ENCODE results near the gene WWC1.

The WWC1 gene

GRCh38 chr5:168318240-168318639 lies 26.8 kb downstream of the WWC1 start:
- no peak for TF ChIP-seq CTCF (IDR thresholded peaks at IDR 0.05; ENCODE audit: control extremely low read depth, extremely low read depth, low read depth, missing control alignments)
- ChIA-PET POLR2A (no interaction called here), CTCF (interaction anchor here (1.4 kb wide), 1 partner anchor 49 kb away, joined by 5 read pairs; no protein-coding TSS in a partner anchor)
- DNase-seq (ENCODE audit: extremely low spot score), result no peak

GRCh38 chr5:168319774-168320173 lies 28.3 kb downstream of the WWC1 start:
- no peak for DNase-seq (ENCODE audit: extremely low spot score)
- POLR2A ChIA-PET, result no interaction called here
- no peak for TF ChIP-seq CTCF (IDR thresholded peaks at IDR 0.05; ENCODE audit: control extremely low read depth, extremely low read depth, low read depth, missing control alignments)
- CTCF ChIA-PET, result no interaction called here

- ChIA-PET CTCF (no interaction called here), POLR2A (no interaction called here)
- no peak for DNase-seq (ENCODE audit: extremely low spot score)
- TF ChIP-seq CTCF (IDR thresholded peaks at IDR 0.05; ENCODE audit: control extremely low read depth, extremely low read depth, low read depth, missing control alignments), result no peak
Observed at GRCh38 chr5:168320805-168321204, 29.4 kb downstream of the WWC1 start.

GRCh38 chr5:168324859-168325630 lies 33.6 kb downstream of the WWC1 start:
- DNase-seq (ENCODE audit: extremely low spot score), result no peak
- ChIA-PET CTCF (interaction anchor here (1.0 to 1.4 kb wide), 3 partner anchors 18 to 157 kb away, joined by 3 to 4 read pairs (median 3); no protein-coding TSS in a partner anchor), POLR2A (no interaction called here)
- TF ChIP-seq CTCF (IDR thresholded peaks at IDR 0.05; ENCODE audit: control extremely low read depth, extremely low read depth, low read depth, missing control alignments), result no peak

GRCh38 chr5:168327019-168327421 lies 35.6 kb downstream of the WWC1 start:
- ChIA-PET CTCF (no interaction called here), POLR2A (no interaction called here)
- DNase-seq (ENCODE audit: extremely low spot score), result no peak
- no peak for TF ChIP-seq CTCF (IDR thresholded peaks at IDR 0.05; ENCODE audit: control extremely low read depth, extremely low read depth, low read depth, missing control alignments)

- CTCF ChIA-PET, result interaction anchor here (0.9 kb wide), 1 partner anchor 9 kb away, joined by 3 read pairs; no protein-coding TSS in a partner anchor
- POLR2A ChIA-PET, result no interaction called here
- DNase-seq (ENCODE audit: extremely low spot score), result no peak
- TF ChIP-seq CTCF (IDR thresholded peaks at IDR 0.05; ENCODE audit: control extremely low read depth, extremely low read depth, low read depth, missing control alignments), result no peak
Observed at GRCh38 chr5:168327451-168327850, 36.0 kb downstream of the WWC1 start.

Data from GM10248 (cell line).